Adrenal gland (tissue), 5 donors: ENCODE measurements around the gene FGD4.
"Not testable (repeated sequence)": the region's sequence is repeated elsewhere in the genome, so short reads cannot be mapped to it uniquely, and the experiment has no call there.

Source experiments
- CTCF ChIP-seq, 6 experiments: fragments of 450-650 bp in 4 of 6; fragments of 200-600 bp in 2 of 6; sonication (generic) in 1 of 6; IDR thresholded peaks; 1 replicate in 5 of 6; 2 replicates in 1 of 6; pipeline versions ENCODE4 v1.5.1 to v1.8.0; 2016 to 2021; ENCODE audit warnings: antibody characterized with exemption in 6 of 6, mild to moderate bottlenecking in 2 of 6, moderate library complexity in 1 of 6
- POLR2A ChIP-seq, 2 donors: fragments of 450-650 bp; IDR thresholded peaks; one replicate each; pipeline ENCODE4 v1.6.1; 2017; ENCODE audit warnings: antibody characterized with exemption in 2 of 2, mild to moderate bottlenecking in 2 of 2, moderate library complexity in 1 of 2
- donor health status: DM: no; HTN: no; CAD: no.

- not testable (repeated sequence) for TF ChIP-seq CTCF, POLR2A (IDR thresholded peaks at IDR 0.05)
Observed at GRCh38 chr12:32525802-32526201, 126.4 kb downstream of the FGD4 start.
